Activated CD8-positive, alpha-beta memory T cell treated with anti-CD3 and anti-CD28 coated beads for 36 hours (primary cell): ENCODE data around the gene PRR13. TPM values are rescaled to one million over a fixed set of nuclear protein-coding genes. Genes with fewer than 3 reads are reported as not detected.

ENCODE experiments used
- CTCF ChIA-PET: fragments of 350-600 bp; sonication (Branson Sonifier 250); formaldehyde crosslinking; loops from one replicate; lab custom pipeline; 2021; ENCODE audit warnings: antibody characterized with exemption; lab: Charles Lee
- POLR2A ChIA-PET: fragments of 350-600 bp; sonication (Branson Sonifier 250); formaldehyde crosslinking; loops from one replicate; lab custom pipeline; 2021; ENCODE audit warnings: antibody characterized with exemption; lab: Charles Lee
- total RNA-seq, 2 experiments: library from RNA; stranded (reverse); gene quantifications; one replicate each; pipeline ENCODE4 v1.2.3, GENCODE V29; 2021

Gene PRR13
- total RNA-seq, 2 experiments from 2014 or later = 237 to 244 TPM

DNA sequence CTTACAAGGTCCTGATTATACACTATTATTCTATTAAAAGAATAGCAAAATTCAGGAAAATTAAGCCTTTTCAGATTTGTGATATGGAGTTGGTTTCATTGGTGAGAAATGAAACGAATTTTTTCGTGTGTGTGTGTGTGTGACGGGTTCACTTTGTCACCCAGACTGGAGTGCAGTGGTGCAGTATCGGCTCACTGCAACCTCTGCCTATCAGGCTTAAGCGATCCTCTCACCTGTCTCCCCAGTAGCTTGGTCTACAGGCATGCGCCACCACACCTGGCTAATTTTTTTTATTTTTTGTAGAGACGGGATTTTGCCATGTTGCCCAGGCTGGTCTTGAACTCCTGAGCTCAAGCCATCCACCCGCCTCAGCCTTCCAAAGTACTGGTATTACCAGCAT, 20.1 kb downstream of the PRR13 start:
- POLR2A ChIA-PET = interaction anchor here (0.7 kb wide), 1 partner anchor 13 kb away, joined by 3 read pairs; no protein-coding TSS in a partner anchor

GRCh38 chr12:53462935-53463334, 21.4 kb downstream of the PRR13 start:
- CTCF ChIA-PET = no interaction called here
- POLR2A ChIA-PET = no interaction called here

More for the DNA sequence above, 20.1 kb downstream of the PRR13 start:
- CTCF ChIA-PET = interaction anchor here (1.1 kb wide), 1 partner anchor 15 kb away, joined by 3 read pairs; no protein-coding TSS in a partner anchor

- POLR2A ChIA-PET = interaction anchor here (0.7 kb wide), 1 partner anchor 11 kb away, joined by 5 read pairs; no protein-coding TSS in a partner anchor
- CTCF ChIA-PET = interaction anchor here (1.1 to 1.6 kb wide), 3 partner anchors 44 to 119 kb away, joined by 3 to 6 read pairs (median 3); no protein-coding TSS in a partner anchor
Measured at GRCh38 chr12:53463802-53464560, 22.4 kb downstream of the PRR13 start.

GRCh38 chr12:53464685-53465418, 23.3 kb downstream of the PRR13 start:
- ChIA-PET CTCF (interaction anchor here (1.1 to 1.7 kb wide), 4 partner anchors 12 to 120 kb away, joined by 3 to 6 read pairs (median 4); no protein-coding TSS in a partner anchor), POLR2A (interaction anchor here (0.7 kb wide), 1 partner anchor 11 kb away, joined by 5 read pairs; no protein-coding TSS in a partner anchor)

DNA sequence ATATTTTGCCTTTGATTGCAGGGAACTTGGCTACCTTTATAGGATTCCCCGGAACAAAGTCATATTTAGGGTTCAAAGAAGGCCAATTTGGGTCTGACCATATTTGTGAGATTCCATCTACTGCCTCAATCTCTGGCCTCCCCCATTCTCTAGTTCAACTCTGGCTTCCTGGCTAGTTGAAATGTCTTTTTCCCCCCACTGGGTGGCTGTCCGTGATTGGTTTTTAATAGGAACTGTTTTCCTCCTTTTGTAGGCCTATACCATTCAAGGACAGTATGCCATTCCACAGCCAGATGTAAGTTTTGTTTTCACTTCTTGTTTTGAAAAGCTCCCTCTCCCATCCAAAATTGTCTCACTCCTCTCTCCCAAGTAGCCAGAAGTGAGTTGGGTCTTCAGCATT, 24.1 kb downstream of the PRR13 start:
- ChIA-PET CTCF (interaction anchor here (1.5 to 1.7 kb wide), 2 partner anchors 9 to 11 kb away, joined by 4 to 5 read pairs; no protein-coding TSS in a partner anchor), POLR2A (no interaction called here)

DNA sequence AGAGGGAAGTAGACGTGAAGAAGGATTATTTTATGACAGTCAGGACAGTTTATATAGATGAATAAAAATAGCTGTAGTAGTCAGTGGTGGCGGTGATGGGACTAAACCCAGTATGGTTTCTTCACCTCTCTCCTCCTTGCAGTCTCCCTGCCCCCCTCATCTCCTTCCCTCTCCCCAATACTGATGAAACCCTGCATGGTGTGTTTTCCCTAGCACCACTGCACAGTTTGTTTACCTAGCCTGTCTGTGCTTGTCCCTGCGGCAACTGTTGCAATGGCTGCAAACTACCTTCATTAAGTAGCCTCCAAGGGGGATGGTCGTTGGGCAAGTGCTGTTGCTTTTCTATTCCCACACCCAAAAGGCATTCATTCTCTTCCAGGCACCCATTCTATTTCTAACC, 25.1 kb downstream of the PRR13 start:
- CTCF ChIA-PET = interaction anchor here (1.2 to 1.5 kb wide), 2 partner anchors 8 to 10 kb away, joined by 3 to 4 read pairs; no protein-coding TSS in a partner anchor
- POLR2A ChIA-PET = no interaction called here

GRCh38 chr12:53467082-53467481, 25.5 kb downstream of the PRR13 start:
- CTCF ChIA-PET = interaction anchor here (1.2 to 1.5 kb wide), 2 partner anchors 8 to 10 kb away, joined by 3 to 4 read pairs; no protein-coding TSS in a partner anchor
- POLR2A ChIA-PET = interaction anchor here (0.7 kb wide), 1 partner anchor 16 kb away, joined by 3 read pairs; no protein-coding TSS in a partner anchor

DNA sequence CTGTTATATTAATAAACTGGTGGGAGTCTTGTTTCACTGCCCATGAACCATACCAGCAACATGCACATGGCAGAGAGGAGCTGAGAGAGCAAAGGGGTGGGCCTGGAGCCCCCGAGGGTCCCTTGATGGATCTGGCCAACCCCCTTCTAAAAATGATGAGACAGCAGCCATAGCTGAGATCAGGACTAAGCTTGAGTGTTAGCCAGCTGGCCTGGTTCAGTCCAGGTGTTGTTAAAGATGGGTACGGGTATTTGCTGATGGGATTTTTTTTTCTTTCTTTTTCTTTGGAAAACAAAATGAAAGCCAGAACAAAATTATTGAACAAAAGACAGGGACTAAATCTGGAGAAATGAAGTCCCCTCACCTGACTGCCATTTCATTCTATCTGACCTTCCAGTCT, 26.3 kb downstream of the PRR13 start:
- ChIA-PET CTCF (no interaction called here), POLR2A (interaction anchor here (0.7 to 0.9 kb wide), 2 partner anchors 16 to 33 kb away, joined by 3 to 4 read pairs; partner anchors contain the start of gene TARBP2)

DNA sequence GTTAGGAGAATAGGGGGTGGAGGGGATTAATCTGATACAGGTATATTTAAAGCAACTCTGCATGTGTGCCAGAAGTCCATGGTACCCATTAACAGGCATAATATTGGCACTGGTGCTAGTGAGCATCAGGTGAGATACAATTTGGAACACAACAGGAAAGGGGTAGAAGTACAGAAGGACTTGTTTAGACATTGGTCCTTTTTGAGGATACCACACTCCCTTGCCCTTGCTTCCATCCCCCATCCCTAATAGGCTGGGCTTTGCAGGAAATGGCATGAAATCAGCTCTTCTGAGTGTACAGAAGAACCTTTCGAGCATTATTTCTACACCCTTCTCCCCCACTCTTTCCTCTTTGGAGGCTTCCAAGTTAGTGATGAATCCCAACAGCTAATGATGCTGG, 26.7 kb downstream of the PRR13 start:
- POLR2A ChIA-PET = interaction anchor here (0.6 to 0.9 kb wide), 2 partner anchors 8 to 33 kb away, joined by 3 to 4 read pairs; partner anchors contain the start of gene TARBP2
- CTCF ChIA-PET = no interaction called here

DNA sequence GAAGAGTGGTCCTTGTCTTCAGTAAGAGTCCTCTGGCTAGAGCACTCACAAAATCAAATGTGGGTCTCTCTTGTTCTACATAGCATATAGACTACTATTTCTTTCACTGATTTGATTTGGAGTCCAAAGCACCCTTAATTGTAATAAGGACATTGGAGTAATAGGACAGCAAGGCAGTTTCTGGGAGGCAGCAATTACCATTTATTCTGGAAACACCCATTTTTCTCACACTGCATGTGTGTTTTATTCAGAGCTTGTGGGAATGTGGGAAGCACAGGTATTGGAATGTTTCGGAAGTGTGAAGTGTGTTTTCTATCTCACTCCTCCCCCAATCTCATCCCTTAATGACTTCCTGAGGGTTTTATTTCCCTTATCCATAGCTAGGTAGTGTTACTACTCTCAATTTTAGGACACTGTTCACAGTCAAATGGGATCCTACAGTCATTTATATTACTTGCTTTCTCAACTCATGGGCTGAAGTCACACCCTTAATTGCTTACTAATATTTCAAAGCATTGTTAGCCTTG, 30.6 kb downstream of the PRR13 start:
- ChIA-PET POLR2A (interaction anchor here (0.6 kb wide), 2 partner anchors 36 to 204 kb away, joined by 10 read pairs; no protein-coding TSS in a partner anchor), CTCF (interaction anchor here (0.5 to 1.5 kb wide), 4 partner anchors 15 to 136 kb away, joined by 3 read pairs; partner anchors contain the start of genes AMHR2 and SP7)

DNA sequence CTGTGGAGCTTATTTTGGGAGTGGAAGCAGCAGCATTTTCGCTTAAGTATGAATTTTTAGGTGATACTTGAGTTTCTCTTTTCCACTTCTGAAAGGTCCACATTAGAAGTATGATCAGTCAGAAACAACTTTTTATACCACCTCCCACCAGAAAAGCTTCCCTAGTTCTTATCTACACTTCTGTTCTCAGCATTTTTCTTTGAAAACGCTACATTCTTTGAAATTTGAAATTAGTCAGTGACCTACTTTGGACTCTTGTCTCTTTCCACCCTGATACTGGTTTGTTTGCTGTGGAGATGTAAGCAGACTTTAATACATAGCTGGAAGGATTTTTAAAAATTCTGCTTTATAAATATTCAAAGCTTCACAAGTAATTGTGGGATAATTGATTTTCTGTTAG, 32.5 kb downstream of the PRR13 start:
- POLR2A ChIA-PET = interaction anchor here (0.6 to 2.8 kb wide), 2 partner anchors 19 to 149 kb away, joined by 6 to 13 read pairs; no protein-coding TSS in a partner anchor
- CTCF ChIA-PET = interaction anchor here (0.6 to 3.0 kb wide), 8 partner anchors 8 to 150 kb away, joined by 3 to 11 read pairs (median 4); no protein-coding TSS in a partner anchor

DNA sequence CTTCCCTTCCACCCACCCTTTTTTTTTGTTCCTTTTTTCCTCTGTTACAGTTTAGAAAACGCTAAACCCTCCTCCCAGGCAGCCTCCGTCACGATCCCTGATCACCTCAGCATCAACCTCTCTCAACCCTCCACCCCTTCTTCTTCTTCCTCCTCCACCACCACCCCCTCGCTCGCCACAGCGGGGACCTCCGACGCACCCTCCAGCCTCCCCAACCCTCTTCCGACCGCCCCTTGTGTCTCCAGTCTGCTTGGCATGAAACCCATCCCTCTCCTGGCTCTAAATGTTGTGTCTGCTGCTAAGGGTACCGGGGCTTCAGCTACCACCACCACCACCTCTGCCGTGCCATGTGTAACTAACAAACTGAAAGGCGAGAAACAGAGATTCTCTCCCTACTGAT, 33.3 kb downstream of the PRR13 start:
- ChIA-PET CTCF (interaction anchor here (1.0 to 3.0 kb wide), 4 partner anchors 9 to 150 kb away, joined by 3 to 11 read pairs (median 5); no protein-coding TSS in a partner anchor), POLR2A (interaction anchor here (0.5 to 2.8 kb wide), 3 partner anchors 14 to 26 kb away, joined by 3 to 13 read pairs (median 3); partner anchors contain the start of gene TARBP2)

DNA sequence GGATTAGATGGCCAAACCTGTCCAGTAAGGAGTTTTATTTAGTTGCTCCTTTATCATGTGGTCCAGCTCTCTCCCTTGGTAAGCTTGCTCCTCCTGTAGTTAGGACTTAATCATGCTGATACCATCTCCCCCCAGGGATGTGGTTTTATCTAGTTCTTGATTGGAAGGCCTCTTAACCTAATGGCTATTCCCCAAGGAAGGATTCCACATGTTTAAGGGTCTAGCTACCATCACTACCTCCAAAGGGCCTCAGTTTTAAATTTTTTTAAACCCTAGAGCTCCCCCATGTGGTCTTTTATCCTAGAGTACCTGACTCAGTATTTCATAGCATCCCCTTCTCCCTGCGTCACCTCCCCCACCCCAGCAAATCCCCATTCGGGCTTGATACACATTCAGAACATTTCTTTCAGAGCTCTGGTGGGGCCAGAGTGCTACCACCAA, 35.3 kb downstream of the PRR13 start:
- ChIA-PET POLR2A (interaction anchor here (0.6 to 1.4 kb wide), 2 partner anchors 8 to 24 kb away, joined by 3 to 5 read pairs; partner anchors contain the start of gene TARBP2), CTCF (interaction anchor here (0.7 to 3.0 kb wide), 7 partner anchors 10 to 32 kb away, joined by 3 to 11 read pairs (median 3); no protein-coding TSS in a partner anchor)

GRCh38 chr12:53478865-53479264, 37.3 kb downstream of the PRR13 start:
- ChIA-PET POLR2A (interaction anchor here (0.6 to 1.6 kb wide), 5 partner anchors 13 to 183 kb away, joined by 3 to 8 read pairs (median 3); no protein-coding TSS in a partner anchor), CTCF (interaction anchor here (0.9 to 1.7 kb wide), 7 partner anchors 9 to 127 kb away, joined by 3 to 5 read pairs (median 4); partner anchors contain the start of gene TARBP2)

DNA sequence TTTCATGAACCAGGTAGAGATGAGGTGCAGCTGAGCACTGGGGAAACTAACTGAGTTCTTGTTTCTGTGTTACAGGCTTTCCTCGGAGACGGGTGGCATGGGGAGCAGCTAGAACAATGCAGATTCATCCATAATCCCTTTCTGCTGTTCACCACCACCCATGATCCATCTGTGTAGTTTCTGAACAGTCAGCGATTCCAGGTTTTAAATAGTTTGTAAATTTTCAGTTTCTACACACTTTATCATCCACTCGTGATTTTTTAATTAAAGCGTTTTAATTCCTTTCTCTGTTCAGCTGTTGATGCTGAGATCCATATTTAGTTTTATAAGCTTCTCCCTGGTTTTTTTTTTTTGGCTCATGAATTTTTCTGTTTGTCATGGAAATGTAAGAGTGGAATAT, 37.8 kb downstream of the PRR13 start:
- POLR2A ChIA-PET = interaction anchor here (0.6 kb wide), 4 partner anchors 20 to 184 kb away, joined by 3 to 8 read pairs (median 5); no protein-coding TSS in a partner anchor
- CTCF ChIA-PET = interaction anchor here (1.0 to 1.7 kb wide), 4 partner anchors 13 to 127 kb away, joined by 3 to 4 read pairs (median 4); partner anchors contain the start of gene TARBP2

- CTCF ChIA-PET = interaction anchor here (0.8 to 1.7 kb wide), 2 partner anchors 14 to 129 kb away, joined by 3 read pairs; no protein-coding TSS in a partner anchor
Measured at GRCh38 chr12:53480491-53481442, 39.2 kb downstream of the PRR13 start.

More at GRCh38 chr12:53480491-53481442, 39.2 kb downstream of the PRR13 start:
- POLR2A ChIA-PET = interaction anchor here (1.4 kb wide), 1 partner anchor 22 kb away, joined by 3 read pairs; no protein-coding TSS in a partner anchor
